HG03108 (cell line): ENCODE results near the gene HBS1L.

ENCODE experiments used
- ATAC-seq: cut with Tn5 transposase; IDR thresholded peaks from one replicate; pipeline ENCODE4 v1.9.1; 2021; ENCODE audit warnings: moderate library complexity; ENCODE audit not compliant: unreplicated experiment

The HBS1L gene

DNA sequence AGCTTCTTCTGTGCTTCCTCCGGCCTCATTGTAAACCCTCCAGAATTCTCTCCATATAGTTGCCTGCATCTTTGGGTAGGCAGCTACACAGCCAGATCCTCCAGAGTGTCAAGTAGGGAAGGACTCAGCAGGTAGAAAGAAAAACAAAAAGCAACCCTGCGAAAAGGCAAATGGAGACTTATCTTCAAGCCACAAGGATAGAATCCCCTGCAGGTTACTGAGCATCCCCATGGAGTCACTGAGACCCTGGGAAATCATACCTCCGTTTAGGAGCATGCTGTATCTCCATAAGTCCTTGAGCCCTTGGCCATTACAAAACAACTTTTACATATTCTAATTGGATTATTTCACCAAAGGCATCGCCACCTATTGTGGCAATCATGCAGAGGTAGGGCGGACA lies 133.3 kb downstream of the HBS1L start:
- ATAC-seq: no peak

- ATAC-seq: no peak
Measured at GRCh38 chr6:134920422-134920821, 134.2 kb downstream of the HBS1L start.

DNA sequence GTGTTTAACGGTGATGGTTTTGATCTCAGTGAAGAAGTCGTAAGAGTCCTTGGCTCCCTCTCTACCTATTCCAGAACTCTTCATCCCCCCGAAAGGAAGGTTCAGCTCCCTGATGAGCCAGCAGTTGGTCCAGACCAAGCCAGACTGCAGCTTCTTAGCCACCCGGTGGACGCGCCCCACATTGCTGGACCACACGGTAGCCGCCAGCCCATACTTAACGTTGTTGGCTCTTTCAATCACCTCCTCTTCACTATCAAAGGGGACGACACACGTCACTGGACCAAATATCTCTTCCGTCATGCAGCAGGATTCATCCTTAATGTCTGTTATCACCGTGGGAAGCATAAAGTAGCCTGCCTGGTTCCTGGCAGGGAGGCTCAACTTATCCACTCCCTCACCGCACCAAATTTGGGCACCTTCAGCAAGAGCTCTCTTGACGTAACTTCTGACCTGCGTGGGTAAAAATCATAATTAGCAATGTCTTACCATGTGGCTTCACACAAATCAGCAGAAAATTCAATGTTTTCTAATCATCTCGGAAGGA lies 136.1 kb downstream of the HBS1L start:
- no peak for ATAC-seq

DNA sequence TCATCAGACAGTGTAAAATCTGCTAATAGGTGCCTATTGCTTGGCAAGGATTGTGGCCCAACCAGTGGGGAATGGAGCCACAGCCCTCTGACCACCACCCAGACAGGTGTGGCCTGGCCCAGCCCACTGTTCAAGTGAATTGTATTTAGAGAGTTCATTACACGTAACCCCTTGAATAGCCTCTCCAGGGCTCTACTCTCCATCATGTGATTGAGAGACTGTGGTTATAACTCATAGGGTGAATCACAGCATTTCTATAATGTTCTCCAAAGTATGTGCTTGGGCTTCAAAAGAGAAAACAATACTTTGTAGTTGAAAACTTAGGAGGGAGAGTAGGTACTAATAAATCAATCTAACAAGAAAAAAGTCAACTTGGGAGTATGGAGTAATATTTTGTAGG lies 143.1 kb downstream of the HBS1L start:
- no peak for ATAC-seq

DNA sequence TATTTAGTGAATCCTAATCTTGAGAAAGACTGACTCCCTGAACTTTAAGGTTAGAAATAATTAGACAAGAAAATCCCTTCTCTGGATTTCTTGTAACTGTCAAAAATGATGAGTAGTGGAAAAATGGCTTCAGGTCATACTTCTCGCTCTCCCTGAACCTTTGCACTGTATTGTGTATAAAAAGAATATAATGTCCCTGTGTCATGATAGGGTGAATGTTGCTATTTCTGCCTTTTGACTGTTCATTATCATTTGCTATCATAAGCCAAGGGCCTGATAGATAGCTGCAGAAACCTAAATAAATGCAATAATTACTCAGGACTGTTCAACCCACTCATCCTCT lies 144.1 kb downstream of the HBS1L start:
- ATAC-seq: no peak
